Measurements from ENCODE around the gene OTOG.

Gene OTOG

GRCh38 chr11:17519061-17519885, 27.8 kb upstream of the OTOG start:
- DNase-seq (ENCODE audit: low read depth): no peak

- DNase-seq (ENCODE audit: low read depth): no peak
These were observed 25.8 kb upstream of the OTOG start for GRCh38 chr11:17521106-17521900.

GRCh38 chr11:17522655-17523054, 24.4 kb upstream of the OTOG start:
- DNase-seq (ENCODE audit: low read depth): no peak

- no peak for DNase-seq (ENCODE audit: low read depth)
These were observed 22.8 kb upstream of the OTOG start for GRCh38 chr11:17524221-17524620.

- no peak for DNase-seq (ENCODE audit: low read depth)
These were observed 21.5 kb upstream of the OTOG start for GRCh38 chr11:17525570-17525969.

- DNase-seq (ENCODE audit: low read depth): no peak
These were observed 20.7 kb upstream of the OTOG start for GRCh38 chr11:17526326-17526725.

- no peak for DNase-seq (ENCODE audit: low read depth)
These were observed 20.0 kb upstream of the OTOG start for GRCh38 chr11:17526931-17527627.

GRCh38 chr11:17527628-17527995, 19.4 kb upstream of the OTOG start:
- DNase-seq (ENCODE audit: low read depth): no peak

- no peak for DNase-seq (ENCODE audit: low read depth)
These were observed 18.8 kb upstream of the OTOG start for GRCh38 chr11:17528181-17528691.

- DNase-seq (ENCODE audit: low read depth): no peak
These were observed 17.9 kb upstream of the OTOG start for GRCh38 chr11:17528906-17529843.

- DNase-seq (ENCODE audit: low read depth): no peak
These were observed 17.2 kb upstream of the OTOG start for GRCh38 chr11:17529844-17530185.

GRCh38 chr11:17531071-17531600, 15.9 kb upstream of the OTOG start:
- no peak for DNase-seq (ENCODE audit: low read depth)

GRCh38 chr11:17531636-17532113, 15.4 kb upstream of the OTOG start:
- DNase-seq (ENCODE audit: low read depth): peak; percentile 13

GRCh38 chr11:17532784-17533183, 14.3 kb upstream of the OTOG start:
- no peak for DNase-seq (ENCODE audit: low read depth)

GRCh38 chr11:17533341-17533740, 13.7 kb upstream of the OTOG start:
- no peak for DNase-seq (ENCODE audit: low read depth)

- DNase-seq (ENCODE audit: low read depth): no peak
These were observed 13.2 kb upstream of the OTOG start for GRCh38 chr11:17533778-17534415.

GRCh38 chr11:17535488-17535887, 11.6 kb upstream of the OTOG start:
- DNase-seq (ENCODE audit: low read depth): no peak

GRCh38 chr11:17537261-17537660, 9.8 kb upstream of the OTOG start:
- no peak for DNase-seq (ENCODE audit: low read depth)

GRCh38 chr11:17538054-17538453, 9.0 kb upstream of the OTOG start:
- DNase-seq (ENCODE audit: low read depth): no peak

- no peak for DNase-seq (ENCODE audit: low read depth)
These were observed 8.3 kb upstream of the OTOG start for GRCh38 chr11:17538731-17539130.

- DNase-seq (ENCODE audit: low read depth): no peak
These were observed 6.3 kb upstream of the OTOG start for GRCh38 chr11:17540807-17541206.
